ENCODE data around the gene RAB26.
"Not testable (repeated sequence)": the region's sequence is repeated elsewhere in the genome, so short reads cannot be mapped to it uniquely, and the experiment has no call there.

DNA sequence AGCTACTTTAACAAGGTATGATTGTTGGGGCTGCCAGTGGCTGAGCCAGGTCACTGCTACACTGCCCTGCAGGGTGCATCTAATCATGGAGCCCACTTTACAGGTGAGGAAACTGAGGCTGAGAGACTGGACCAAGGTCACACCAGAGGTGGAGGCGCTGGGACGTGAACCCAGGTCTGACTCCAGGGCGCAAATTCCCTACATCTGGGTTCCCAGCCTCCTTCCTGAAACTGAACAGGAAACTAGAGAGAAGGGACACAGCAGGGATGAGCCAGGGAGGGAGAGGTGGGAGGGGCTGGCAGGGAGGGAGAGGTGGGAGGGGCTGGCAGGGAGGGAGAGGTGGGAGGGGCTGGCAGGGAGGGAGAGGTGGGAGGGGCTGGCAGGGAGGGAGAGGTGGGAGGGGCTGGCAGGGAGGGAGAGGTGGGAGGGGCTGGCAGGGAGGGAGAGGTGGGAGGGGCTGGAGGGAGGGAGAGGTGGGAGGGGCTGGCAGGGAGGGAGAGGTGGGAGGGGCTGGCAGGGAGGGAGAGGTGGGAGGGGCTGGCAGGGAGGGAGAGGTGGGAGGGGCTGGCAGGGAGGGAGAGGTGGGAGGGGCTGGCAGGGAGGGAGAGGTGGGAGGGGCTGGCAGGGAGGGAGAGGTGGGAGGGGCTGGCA lies 20.7 kb upstream of the RAB26 start:
- TF ChIP-seq, protein P1, sequence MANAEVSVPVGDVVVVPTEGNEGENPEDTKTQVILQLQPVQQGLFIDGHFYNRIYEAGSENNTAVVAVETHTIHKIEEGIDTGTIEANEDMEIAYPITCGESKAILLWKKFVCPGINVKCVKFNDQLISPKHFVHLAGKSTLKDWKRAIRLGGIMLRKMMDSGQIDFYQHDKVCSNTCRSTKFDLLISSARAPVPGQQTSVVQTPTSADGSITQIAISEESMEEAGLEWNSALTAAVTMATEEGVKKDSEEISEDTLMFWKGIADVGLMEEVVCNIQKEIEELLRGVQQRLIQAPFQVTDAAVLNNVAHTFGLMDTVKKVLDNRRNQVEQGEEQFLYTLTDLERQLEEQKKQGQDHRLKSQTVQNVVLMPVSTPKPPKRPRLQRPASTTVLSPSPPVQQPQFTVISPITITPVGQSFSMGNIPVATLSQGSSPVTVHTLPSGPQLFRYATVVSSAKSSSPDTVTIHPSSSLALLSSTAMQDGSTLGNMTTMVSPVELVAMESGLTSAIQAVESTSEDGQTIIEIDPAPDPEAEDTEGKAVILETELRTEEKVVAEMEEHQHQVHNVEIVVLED (CRISPR knock-in tag; IDR thresholded peaks at IDR 0.05; ENCODE audit: borderline replicate concordance), result not testable (repeated sequence)
- not testable (repeated sequence) for TF ChIP-seq PRPF4 (IDR thresholded peaks at IDR 0.05; ENCODE audit: low read depth, low read length, poor library complexity, severe bottlenecking); CAMTA2 (CRISPR knock-in tag; IDR thresholded peaks at IDR 0.05; ENCODE audit: borderline replicate concordance); ZNF766 (CRISPR knock-in tag; IDR thresholded peaks at IDR 0.05; ENCODE audit: borderline replicate concordance); ZNF17 (CRISPR knock-in tag; IDR thresholded peaks at IDR 0.05); SIN3A (IDR thresholded peaks at IDR 0.05; ENCODE audit: borderline replicate concordance, low read depth, low read length); ZNF660 (CRISPR knock-in tag; IDR thresholded peaks at IDR 0.05; ENCODE audit: borderline replicate concordance, low read depth); ZNF781 (CRISPR knock-in tag; IDR thresholded peaks at IDR 0.05; ENCODE audit: borderline replicate concordance, not compliant biosample characterization); POLR2A (IDR thresholded peaks at IDR 0.05; ENCODE audit: insufficient read depth in 1 of 2, low read depth in 2 of 2, low read length in 2 of 2); GTF2F1 (IDR thresholded peaks at IDR 0.05; ENCODE audit: low read length)
